Lower leg skin (tissue), 3 donors: ENCODE results near the gene BPIFB3.

Source experiments
- CTCF ChIP-seq, 3 donors: fragments of 450-650 bp; IDR thresholded peaks; one replicate each; pipeline ENCODE4 v1.5.1; 2016; ENCODE audit warnings: antibody characterized with exemption in 3 of 3, mild to moderate bottlenecking in 3 of 3, moderate library complexity in 2 of 3
- POLR2A ChIP-seq, 2 donors: fragments of 450-650 bp; IDR thresholded peaks; one replicate each; pipeline ENCODE4 v1.6.1; 2016 to 2017; ENCODE audit warnings: antibody characterized with exemption in 2 of 2, mild to moderate bottlenecking in 1 of 2, moderate library complexity in 1 of 2

DNA sequence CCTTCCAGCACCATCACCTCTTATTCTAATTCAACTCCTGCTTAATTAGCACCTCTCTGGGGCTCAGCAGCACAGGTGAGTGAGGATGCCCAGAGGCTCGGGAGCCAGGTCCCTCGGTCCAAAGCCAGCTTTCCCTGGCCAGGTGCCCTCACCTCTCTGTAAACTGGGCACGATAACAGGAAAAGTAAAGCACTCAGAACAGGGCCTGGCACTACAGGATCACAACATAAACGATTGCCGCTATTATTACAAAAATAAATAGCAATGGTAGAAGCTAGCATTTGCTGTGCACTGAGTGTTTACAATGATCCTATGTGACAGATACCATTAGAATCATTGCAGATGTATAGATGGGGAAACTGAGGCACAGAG is 43.6 kb upstream of the BPIFB3 start:
- TF ChIP-seq CTCF (IDR thresholded peaks at IDR 0.05), result no peak
- no peak for TF ChIP-seq POLR2A (IDR thresholded peaks at IDR 0.05)
